HepG2 (cell line): ENCODE data around the gene PHTF2.

Experiments
- BCL3 ChIP-seq: sonication (generic); formaldehyde crosslinking; IDR thresholded peaks from 2 replicates; pipeline ENCODE4 v1.5.1; 2020; ENCODE audit warnings: mild to moderate bottlenecking, missing genetic modification reagents, moderate library complexity
- NCOR1 ChIP-seq: fragments of 200-600 bp; sonication (generic); IDR thresholded peaks from 2 replicates; pipeline ENCODE4 v1.7.0; 2017; ENCODE audit warnings: antibody characterized with exemption, low read length, borderline replicate concordance
- U2AF1 ChIP-seq: fragments of 200-400 bp; formaldehyde crosslinking; optimal IDR thresholded peaks from 2 replicates; pipeline ENCODE3; 2017; ENCODE audit warnings: mild to moderate bottlenecking, low read depth, low read length

GRCh38 chr7:77944183-77945182 is 145.9 kb downstream of the PHTF2 start:
- TF ChIP-seq BCL3 (CRISPR knock-in tag): no peak
- TF ChIP-seq NCOR1: no peak
- TF ChIP-seq U2AF1: no peak
